Measurements from ENCODE around the gene MSI2. TPM values are rescaled to one million over a fixed set of nuclear protein-coding genes. Genes with fewer than 3 reads are reported as not detected.

Gene MSI2
- total RNA-seq, 6 experiments from 2014 or later = 12.0 to 22.6 (median 19.4) TPM

DNA sequence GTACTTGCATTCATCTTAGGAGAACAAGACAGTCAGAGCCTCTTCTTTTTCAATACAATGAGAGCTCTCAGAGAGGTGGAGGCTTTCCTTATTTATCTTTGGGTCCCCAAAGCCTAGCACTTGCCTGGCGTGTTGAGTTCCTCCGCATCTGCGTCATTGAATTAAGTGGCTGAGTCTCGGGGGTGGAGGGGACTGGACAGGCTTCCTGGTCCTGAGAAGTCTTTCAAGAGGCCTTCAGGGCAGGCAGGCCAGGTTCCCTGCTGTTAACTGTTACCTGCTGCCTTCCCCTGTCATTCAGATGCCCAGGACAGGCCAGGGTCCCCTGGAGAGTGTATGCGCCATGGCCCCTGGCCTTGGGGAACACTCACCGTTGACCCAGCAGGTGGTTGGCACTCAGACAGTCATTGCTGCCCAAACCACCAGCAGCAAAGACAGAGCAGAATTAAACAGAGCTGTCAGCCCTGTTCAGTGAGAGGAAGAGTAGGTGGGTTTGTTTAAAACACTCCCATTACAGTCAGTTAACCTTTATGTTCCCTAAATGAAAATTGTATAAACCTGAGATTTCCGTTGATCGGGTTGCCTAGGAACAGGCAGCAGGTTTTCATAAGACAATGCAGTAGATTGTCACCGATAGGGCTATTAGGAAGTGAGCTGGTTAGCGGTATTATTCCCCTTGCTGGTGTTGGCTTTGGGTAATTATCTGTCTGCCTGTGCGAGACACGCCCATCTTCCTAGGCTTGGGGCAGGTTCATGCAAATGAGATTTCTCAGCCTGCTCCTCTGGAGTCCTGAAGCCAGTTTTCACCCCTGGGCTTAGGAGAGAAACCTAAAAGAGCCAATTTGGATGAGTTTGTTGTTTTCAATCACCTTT is 356.1 kb downstream of the MSI2 start:
- Histone ChIP-seq H3K4me3 (no peak overlapping the region), H3K9me3 (no peaks in the 10 kb centered on the region), H3K4me1 (no peaks in the 10 kb centered on the region), H3K36me3 (no peaks in the 10 kb centered on the region), H3K27ac (no peak overlapping the region), H3K27me3 (no peaks in the 10 kb centered on the region)
- intact Hi-C loops (cut with DNase I) = no loop called here
- WGBS (ENCODE audit: insufficient coverage, low coverage, low lambda C conversion rate, missing lambda C conversion rate) = 100% methylated on average over 1 of the region's 12 CpGs
- TF ChIP-seq POLR2A (IDR thresholded peaks at IDR 0.05) = no peak
- TF ChIP-seq, protein P1, sequence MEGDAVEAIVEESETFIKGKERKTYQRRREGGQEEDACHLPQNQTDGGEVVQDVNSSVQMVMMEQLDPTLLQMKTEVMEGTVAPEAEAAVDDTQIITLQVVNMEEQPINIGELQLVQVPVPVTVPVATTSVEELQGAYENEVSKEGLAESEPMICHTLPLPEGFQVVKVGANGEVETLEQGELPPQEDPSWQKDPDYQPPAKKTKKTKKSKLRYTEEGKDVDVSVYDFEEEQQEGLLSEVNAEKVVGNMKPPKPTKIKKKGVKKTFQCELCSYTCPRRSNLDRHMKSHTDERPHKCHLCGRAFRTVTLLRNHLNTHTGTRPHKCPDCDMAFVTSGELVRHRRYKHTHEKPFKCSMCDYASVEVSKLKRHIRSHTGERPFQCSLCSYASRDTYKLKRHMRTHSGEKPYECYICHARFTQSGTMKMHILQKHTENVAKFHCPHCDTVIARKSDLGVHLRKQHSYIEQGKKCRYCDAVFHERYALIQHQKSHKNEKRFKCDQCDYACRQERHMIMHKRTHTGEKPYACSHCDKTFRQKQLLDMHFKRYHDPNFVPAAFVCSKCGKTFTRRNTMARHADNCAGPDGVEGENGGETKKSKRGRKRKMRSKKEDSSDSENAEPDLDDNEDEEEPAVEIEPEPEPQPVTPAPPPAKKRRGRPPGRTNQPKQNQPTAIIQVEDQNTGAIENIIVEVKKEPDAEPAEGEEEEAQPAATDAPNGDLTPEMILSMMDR (IDR thresholded peaks at IDR 0.05) = no peak
- no peak for DNase-seq
- ATAC-seq = no peak

GRCh38 chr17:57614742-57615141 is 358.4 kb downstream of the MSI2 start:
- H3K4me3 ChIP-seq = no peak overlapping the region
- 91% methylated on average over 3 of the region's 3 CpGs for WGBS (ENCODE audit: insufficient coverage, low coverage, low lambda C conversion rate, missing lambda C conversion rate)
- no peaks in the 10 kb centered on the region for H3K36me3 ChIP-seq
- DNase-seq (no peak), ATAC-seq (no peak)
- no peak overlapping the region for H3K27ac ChIP-seq
- H3K9me3 ChIP-seq = no peaks in the 10 kb centered on the region
- no peaks in the 10 kb centered on the region for H3K4me1 ChIP-seq
- intact Hi-C loops (cut with DNase I) = no loop called here
- no peaks in the 10 kb centered on the region for H3K27me3 ChIP-seq
- no peak for TF ChIP-seq POLR2A (IDR thresholded peaks at IDR 0.05)
- TF ChIP-seq, protein P1 (IDR thresholded peaks at IDR 0.05) = no peak

DNA sequence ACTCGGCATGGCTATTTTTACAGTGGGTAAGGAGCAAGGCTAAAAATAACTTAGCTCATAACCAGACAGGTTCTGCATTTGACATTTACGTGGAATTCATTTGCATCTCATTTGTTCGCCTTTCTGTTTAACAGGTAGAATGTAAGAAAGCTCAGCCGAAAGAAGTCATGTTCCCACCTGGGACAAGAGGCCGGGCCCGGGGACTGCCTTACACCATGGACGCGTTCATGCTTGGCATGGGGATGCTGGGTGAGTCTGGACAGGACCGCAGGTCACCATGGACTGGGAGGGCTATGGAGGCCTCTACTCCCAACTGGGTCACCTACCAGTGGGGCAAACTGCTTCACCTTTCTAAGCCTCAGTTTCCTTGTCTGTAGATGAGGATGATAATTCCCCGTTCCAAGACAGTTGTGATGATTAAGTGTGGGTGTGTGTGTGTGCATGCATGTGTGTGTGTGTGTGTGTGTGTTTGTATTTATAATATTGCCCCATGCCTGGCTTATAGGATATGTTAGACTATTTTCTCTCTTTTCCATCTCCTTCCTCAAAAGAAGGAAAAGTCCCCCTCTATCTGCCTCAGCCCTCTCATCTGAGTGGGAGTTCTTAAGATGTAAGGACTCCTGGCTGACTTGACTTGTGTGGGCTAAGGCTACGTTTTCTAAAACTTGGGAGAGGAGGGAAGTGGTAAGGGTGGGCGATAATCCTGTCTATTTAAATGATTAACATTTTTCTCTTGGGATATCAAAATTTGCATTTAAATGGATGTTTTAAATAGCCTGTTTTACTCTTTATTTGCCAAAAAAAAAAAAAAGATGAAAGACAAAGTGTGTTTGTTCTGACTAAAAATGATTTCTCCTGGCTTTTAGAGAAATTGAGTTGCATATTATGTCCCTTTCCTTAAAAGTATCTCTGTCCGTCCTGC is 359.8 kb downstream of the MSI2 start:
- no peak overlapping the region for H3K27ac ChIP-seq
- no peak overlapping the region for H3K4me3 ChIP-seq
- no peaks in the 10 kb centered on the region for H3K4me1 ChIP-seq
- H3K36me3 ChIP-seq = no peaks in the 10 kb centered on the region
- ATAC-seq (peak in 1 of 4 donors; percentile 27), DNase-seq (no peak)
- no peaks in the 10 kb centered on the region for H3K9me3 ChIP-seq
- no peak for TF ChIP-seq POLR2A (IDR thresholded peaks at IDR 0.05)
- TF ChIP-seq, protein P1 (IDR thresholded peaks at IDR 0.05) = no peak
- intact Hi-C loops (cut with DNase I) = no loop called here
- H3K27me3 ChIP-seq = no peaks in the 10 kb centered on the region
- 91% methylated on average over 12 of the region's 13 CpGs for WGBS (ENCODE audit: insufficient coverage, low coverage, low lambda C conversion rate, missing lambda C conversion rate)

DNA sequence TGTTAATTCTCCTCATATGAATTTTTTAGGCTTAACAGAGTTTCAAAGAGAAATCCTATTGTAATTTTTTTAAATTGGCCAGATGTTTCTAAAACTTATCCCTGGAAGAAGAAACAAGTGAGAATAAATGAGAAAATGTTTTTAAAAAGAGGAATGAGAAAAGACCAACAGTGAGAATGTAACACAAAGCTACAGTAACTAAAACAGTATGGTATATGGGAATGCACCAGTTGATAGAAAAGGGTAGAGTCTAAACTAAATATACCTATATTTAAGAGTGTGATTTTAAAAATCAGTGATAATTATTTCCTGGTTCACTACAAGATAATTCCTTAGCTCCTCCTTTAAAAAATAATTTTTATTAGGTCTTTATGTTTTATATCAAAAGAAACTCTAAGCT is 360.9 kb downstream of the MSI2 start:
- Histone ChIP-seq H3K4me3 (no peak overlapping the region), H3K27me3 (no peaks in the 10 kb centered on the region), H3K9me3 (no peaks in the 10 kb centered on the region), H3K4me1 (no peaks in the 10 kb centered on the region), H3K27ac (no peak overlapping the region), H3K36me3 (no peaks in the 10 kb centered on the region)
- intact Hi-C loops (cut with DNase I) = no loop called here
- TF ChIP-seq, protein P1 (IDR thresholded peaks at IDR 0.05) = no peak
- TF ChIP-seq POLR2A (IDR thresholded peaks at IDR 0.05) = no peak
- DNase-seq (no peak), ATAC-seq (no peak)

Measured in right lobe of liver (tissue), 6 donors.